Heart right ventricle (tissue), 16 donors: Measurements from ENCODE around the gene TRIM8. TPM values are rescaled to one million over a fixed set of nuclear protein-coding genes. Genes with fewer than 3 reads are reported as not detected.

ENCODE experiments used
- ATAC-seq, 8 donors: fragments of 200-7000 bp; cut with Tn5 transposase; one replicate each; pipeline ENCODE4 v1.9.1; 2020; ENCODE audit warnings: mild to moderate bottlenecking in 8 of 8, moderate library complexity in 8 of 8, moderate number of reproducible peaks in 1 of 8
- DNase-seq, 2 donors: peaks; one replicate each; pipeline ENCODE4 v3.0.0-alpha.2; 2020
- H3K27ac ChIP-seq, 10 donors: fragments of 200-600 bp; sonication (generic) in 2 of 10; one replicate each; pipeline versions ENCODE4 v1.5.0 to v1.8.0; 2020 to 2022; ENCODE audit warnings: mild to moderate bottlenecking in 3 of 10
- H3K27me3 ChIP-seq, 7 donors: fragments of 200-600 bp; one replicate each; pipeline ENCODE4 v1.8.0; 2021 to 2022; ENCODE audit warnings: mild to moderate bottlenecking in 2 of 7
- H3K36me3 ChIP-seq, 9 donors: fragments of 200-600 bp; sonication (generic) in 1 of 9; one replicate each; pipeline versions ENCODE4 v1.5.0 to v1.8.0; 2020 to 2022; ENCODE audit warnings: mild to moderate bottlenecking in 2 of 9
- H3K4me1 ChIP-seq, 9 donors: fragments of 200-600 bp; sonication (generic) in 1 of 9; one replicate each; pipeline versions ENCODE4 v1.5.0 to v1.8.0; 2020 to 2022; ENCODE audit warnings: mild to moderate bottlenecking in 4 of 9
- H3K4me3 ChIP-seq, 10 donors: fragments of 200-600 bp; sonication (generic) in 2 of 10; one replicate each; pipeline versions ENCODE4 v1.5.0 to v1.8.0; 2020 to 2022; ENCODE audit warnings: mild to moderate bottlenecking in 7 of 10, moderate library complexity in 2 of 10
- H3K9me3 ChIP-seq, 11 donors: fragments of 200-600 bp in 10 of 11; sonication (generic) in 2 of 11; one replicate each; pipeline versions ENCODE4 v1.5.0 to v1.8.0; 2013 to 2022; ENCODE audit warnings: mild to moderate bottlenecking in 2 of 11, control low read depth in 1 of 11, moderate library complexity in 1 of 11
- WGBS, 2 donors: extraction: QIAGEN DNeasy Blood & Tissue Kit; methylation state at CpG; one replicate each; pipeline ENCODE4 v1.1.7; 2013; ENCODE audit warnings: inconsistent platforms in 1 of 2; 5-methylcytosine and 5-hydroxymethylcytosine counted together
- intact Hi-C, 10 donors: fragments of 100-400 bp; cut with DNase I; formaldehyde crosslinking; loops; one replicate each; pipeline versions ENCODE4 v1.11.1 to v1.14.2; 2022
- polyA plus RNA-seq, 2 donors: library from polyadenylated mRNA; stranded (reverse); fragments of 200-250 nt; gene quantifications; one replicate each; pipeline ENCODE4 v1.2.3, GENCODE V29; 2013
- total RNA-seq, 10 donors: library from RNA; stranded (reverse); fragmentation: NEBNext Ultra II Directional in 3 of 10; extraction: Animal tissue kit (Norgen Biotek cat#: 25700) in 3 of 10; gene quantifications; one replicate each; pipeline versions ENCODE4 v1.2.1 to v1.2.4, GENCODE V29; 2021 to 2023
- TF ChIP-seq, protein P1 (sequence below), 9 donors: fragments of 200-600 bp; sonication (generic) in 2 of 9; IDR thresholded peaks; one replicate each; pipeline versions ENCODE4 v1.5.0 to v1.8.0; 2021 to 2022; ENCODE audit warnings: antibody characterized with exemption in 9 of 9, mild to moderate bottlenecking in 5 of 9, moderate library complexity in 1 of 9
- donor health status: Arrhythmogenic right ventricular cardiomyopathy.
- donor health status: ischemic (EF 13 %, LVEDD 7.1; RV severe dilation, severe dysfunction).
- donor health status: healthy with polysubstance abuse.
- donor health status: DM: no; HTN: yes; CAD: no.
- donor health status: DM: no; HTN: no; CAD: no.
- donor health status: ischemic (EF 25% LVEDD 6.9; RV normal size, moderate dysfunction).
- donor health status: ischemic (EF 25% LVEDD 5.7; RV mildly dilated, moderate dysfunction).
- donor health status: healthy.
- donor health status: DM: yes; HTN: yes; CAD: no.
- donor health status: Ischemic cardiomyopathy.
- donor health status: ischemic (EF 35%, LVEDD 5.7; RV mildly dilated, moderate dysfunction).
- donor health status: nonischemic (EF 11% LVEDD 7.7; RV severe dilation, severe dysfunction).
- donor health status: DM: yes; HTN: yes; CAD: no.
- donor health status: PGD.
- donor health status: ischemic (EF 29% LVEDD 5.4; RV normal size, mild dysfunction).
- donor health status: nonischemic (EF 23%, LVEDD 6.1; RV moderate dilation, normal function).

The TRIM8 gene
- total and polyA plus RNA-seq, 12 donors, result 27.9 to 147 (median 88.8) TPM

- 24 to 28% methylated on average over 11 of the region's 11 CpGs for WGBS, 2 donors
- H3K27me3 ChIP-seq, result no peaks in the 10 kb centered on the region
- peak overlapping the region; percentile 79 to 97 (median 89) for H3K27ac ChIP-seq
- H3K4me1 ChIP-seq, result peaks cover 48 to 84% (median 68%) of the 10 kb centered on the region in 9 donors
- H3K36me3 ChIP-seq, result peaks cover 0 to 19% (median 0%) of the 10 kb centered on the region in 9 donors
- ATAC-seq, result peak; percentile 41 to 68 (median 63)
- TF ChIP-seq, protein P1, sequence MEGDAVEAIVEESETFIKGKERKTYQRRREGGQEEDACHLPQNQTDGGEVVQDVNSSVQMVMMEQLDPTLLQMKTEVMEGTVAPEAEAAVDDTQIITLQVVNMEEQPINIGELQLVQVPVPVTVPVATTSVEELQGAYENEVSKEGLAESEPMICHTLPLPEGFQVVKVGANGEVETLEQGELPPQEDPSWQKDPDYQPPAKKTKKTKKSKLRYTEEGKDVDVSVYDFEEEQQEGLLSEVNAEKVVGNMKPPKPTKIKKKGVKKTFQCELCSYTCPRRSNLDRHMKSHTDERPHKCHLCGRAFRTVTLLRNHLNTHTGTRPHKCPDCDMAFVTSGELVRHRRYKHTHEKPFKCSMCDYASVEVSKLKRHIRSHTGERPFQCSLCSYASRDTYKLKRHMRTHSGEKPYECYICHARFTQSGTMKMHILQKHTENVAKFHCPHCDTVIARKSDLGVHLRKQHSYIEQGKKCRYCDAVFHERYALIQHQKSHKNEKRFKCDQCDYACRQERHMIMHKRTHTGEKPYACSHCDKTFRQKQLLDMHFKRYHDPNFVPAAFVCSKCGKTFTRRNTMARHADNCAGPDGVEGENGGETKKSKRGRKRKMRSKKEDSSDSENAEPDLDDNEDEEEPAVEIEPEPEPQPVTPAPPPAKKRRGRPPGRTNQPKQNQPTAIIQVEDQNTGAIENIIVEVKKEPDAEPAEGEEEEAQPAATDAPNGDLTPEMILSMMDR (IDR thresholded peaks at IDR 0.05), result peak in 6 of 9 donors; percentile 18 to 48 (median 32)
- intact Hi-C loops, result no loop called here
- peak; percentile 81 to 85 for DNase-seq
- H3K9me3 ChIP-seq, result no peaks in the 10 kb centered on the region
- H3K4me3 ChIP-seq, result no peak overlapping the region
These were observed 15.8 kb upstream of the TRIM8 start for GRCh38 chr10:102628451-102628911.

GRCh38 chr10:102629661-102630614 is 14.3 kb upstream of the TRIM8 start:
- intact Hi-C loops, result no loop called here
- TF ChIP-seq, protein P1 (IDR thresholded peaks at IDR 0.05), result no peak
- H3K4me1 ChIP-seq, result peaks cover 52 to 94% (median 78%) of the 10 kb centered on the region in 9 donors
- H3K4me3 ChIP-seq, result no peak overlapping the region
- WGBS, 2 donors, result 63 to 76% methylated on average over 22 of the region's 22 CpGs
- peaks cover 0 to 19% (median 0%) of the 10 kb centered on the region in 9 donors for H3K36me3 ChIP-seq
- DNase-seq (no peak), ATAC-seq (no peak)
- peak overlapping the region in 9 of 10 donors; percentile 80 to 97 (median 90) for H3K27ac ChIP-seq
- no peaks in the 10 kb centered on the region for H3K27me3 ChIP-seq
- H3K9me3 ChIP-seq, result no peaks in the 10 kb centered on the region

GRCh38 chr10:102630663-102631062 is 13.6 kb upstream of the TRIM8 start:
- ATAC-seq (no peak), DNase-seq (no peak)
- H3K9me3 ChIP-seq, result no peaks in the 10 kb centered on the region
- TF ChIP-seq, protein P1 (IDR thresholded peaks at IDR 0.05), result no peak
- intact Hi-C loops, result no loop called here
- H3K4me1 ChIP-seq, result peaks cover 46 to 94% (median 71%) of the 10 kb centered on the region in 9 donors
- H3K27me3 ChIP-seq, result no peaks in the 10 kb centered on the region
- WGBS, 2 donors, result 81 to 83% methylated on average over 6 of the region's 6 CpGs
- peaks cover 0 to 19% (median 0%) of the 10 kb centered on the region in 9 donors for H3K36me3 ChIP-seq
- peak overlapping the region in 4 of 10 donors; percentile 5 to 88 (median 48) for H3K27ac ChIP-seq
- H3K4me3 ChIP-seq, result no peak overlapping the region

DNA sequence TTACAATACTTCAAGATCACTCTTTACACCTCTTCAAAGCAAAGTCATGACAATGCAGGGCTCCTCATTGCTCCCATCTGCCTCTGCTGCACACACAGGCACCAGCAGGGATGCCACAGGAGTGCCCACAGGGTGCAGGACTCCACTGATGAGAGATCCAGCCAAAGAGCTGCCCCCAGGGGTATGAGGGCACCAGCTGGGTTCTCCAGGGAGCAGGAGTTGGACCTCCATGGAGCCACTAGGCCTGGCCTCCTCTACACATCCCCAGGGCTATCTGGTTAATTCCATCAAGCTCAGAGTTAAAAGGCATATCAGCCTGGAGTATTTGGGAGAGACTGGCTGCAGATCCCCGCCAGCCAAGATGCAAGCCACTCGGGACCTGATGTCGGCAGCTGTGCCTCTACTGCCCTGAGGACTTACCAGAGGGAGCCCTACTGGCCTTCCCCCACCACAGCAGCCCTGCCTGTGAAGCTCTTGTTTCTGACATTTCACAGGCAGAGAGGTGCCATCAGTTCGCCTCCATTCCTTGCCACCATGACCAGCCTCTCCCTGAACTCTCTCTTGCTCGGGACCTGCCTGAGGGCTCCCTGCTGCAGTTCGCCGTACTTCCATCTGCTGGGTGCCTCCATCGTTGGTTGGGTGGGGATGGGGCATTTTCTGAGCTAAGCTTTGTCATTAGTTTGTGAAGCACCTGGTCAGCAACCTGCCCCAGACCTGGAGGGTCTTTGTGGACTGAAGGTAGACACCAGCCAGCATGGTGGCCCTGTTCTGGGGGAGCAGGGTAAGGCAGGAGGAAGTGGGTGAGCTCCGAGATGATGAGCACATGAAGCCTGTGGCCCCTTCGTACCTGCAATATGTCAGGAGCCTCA is 12.5 kb upstream of the TRIM8 start:
- peak overlapping the region in 9 of 10 donors; percentile 9 to 88 (median 79) for H3K27ac ChIP-seq
- TF ChIP-seq, protein P1 (IDR thresholded peaks at IDR 0.05), result no peak
- intact Hi-C loops, result no loop called here
- H3K27me3 ChIP-seq, result no peaks in the 10 kb centered on the region
- no peak for DNase-seq
- no peak for ATAC-seq
- WGBS, 2 donors, result 82 to 90% methylated on average over 10 of the region's 10 CpGs
- peaks cover 42 to 85% (median 60%) of the 10 kb centered on the region in 9 donors for H3K4me1 ChIP-seq
- H3K9me3 ChIP-seq, result no peaks in the 10 kb centered on the region
- H3K36me3 ChIP-seq, result peaks cover 0 to 19% (median 0%) of the 10 kb centered on the region in 9 donors
- no peak overlapping the region for H3K4me3 ChIP-seq
